Subcutaneous adipose tissue (tissue), 4 donors: Measurements from ENCODE around the gene SRF. TPM values are rescaled to one million over a fixed set of nuclear protein-coding genes. Genes with fewer than 3 reads are reported as not detected.

Experiments used
- total RNA-seq, 4 donors: library from RNA; depleted of rRNA; stranded (reverse); fragments of >200 nt; gene quantifications; one replicate each; pipeline ENCODE4 v1.1.0, GENCODE V29; 2016
- TF ChIP-seq, protein P1 (sequence below): fragments of 450-650 bp; IDR thresholded peaks from one replicate; pipeline ENCODE4 v1.5.1; 2016; ENCODE audit warnings: low read depth, mild to moderate bottlenecking, control low read depth, antibody characterized with exemption, moderate library complexity

SRF gene
- total RNA-seq, 4 donors from 2014 or later = 8.5 to 22.8 (median 10.6) TPM

DNA sequence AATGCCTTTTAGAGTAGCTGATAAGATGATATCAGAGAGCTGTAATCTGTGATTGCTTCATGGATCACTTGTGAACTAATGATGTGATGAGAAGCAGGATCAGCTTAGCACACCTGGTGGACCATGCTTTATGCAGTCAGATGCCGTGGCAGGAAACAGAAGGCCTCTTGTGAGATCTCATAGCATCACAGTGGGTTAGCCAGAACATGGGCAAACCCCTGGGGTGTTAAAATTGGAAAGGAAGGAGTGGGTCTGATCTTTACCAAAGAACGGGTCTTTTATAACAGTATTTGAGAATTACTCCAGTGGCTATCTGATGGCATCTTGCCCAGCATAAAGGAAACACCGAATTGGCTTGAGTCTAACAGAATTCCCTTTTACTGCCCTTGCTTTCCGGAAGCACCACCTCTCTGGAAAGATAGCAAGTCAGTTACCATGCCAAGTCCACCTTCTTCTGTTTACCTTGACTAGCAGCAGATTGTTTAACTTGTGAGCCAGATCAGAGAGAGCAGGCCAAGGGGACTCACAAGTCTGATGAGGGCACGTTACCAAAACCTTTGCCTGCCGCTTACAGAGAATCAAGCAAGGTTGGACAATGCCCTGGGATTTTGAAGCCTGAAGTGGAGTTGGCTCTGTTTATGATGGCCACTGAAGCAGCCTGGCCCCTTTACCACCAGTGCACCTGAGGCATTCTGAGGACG is 20.9 kb upstream of the SRF start:
- TF ChIP-seq, protein P1, sequence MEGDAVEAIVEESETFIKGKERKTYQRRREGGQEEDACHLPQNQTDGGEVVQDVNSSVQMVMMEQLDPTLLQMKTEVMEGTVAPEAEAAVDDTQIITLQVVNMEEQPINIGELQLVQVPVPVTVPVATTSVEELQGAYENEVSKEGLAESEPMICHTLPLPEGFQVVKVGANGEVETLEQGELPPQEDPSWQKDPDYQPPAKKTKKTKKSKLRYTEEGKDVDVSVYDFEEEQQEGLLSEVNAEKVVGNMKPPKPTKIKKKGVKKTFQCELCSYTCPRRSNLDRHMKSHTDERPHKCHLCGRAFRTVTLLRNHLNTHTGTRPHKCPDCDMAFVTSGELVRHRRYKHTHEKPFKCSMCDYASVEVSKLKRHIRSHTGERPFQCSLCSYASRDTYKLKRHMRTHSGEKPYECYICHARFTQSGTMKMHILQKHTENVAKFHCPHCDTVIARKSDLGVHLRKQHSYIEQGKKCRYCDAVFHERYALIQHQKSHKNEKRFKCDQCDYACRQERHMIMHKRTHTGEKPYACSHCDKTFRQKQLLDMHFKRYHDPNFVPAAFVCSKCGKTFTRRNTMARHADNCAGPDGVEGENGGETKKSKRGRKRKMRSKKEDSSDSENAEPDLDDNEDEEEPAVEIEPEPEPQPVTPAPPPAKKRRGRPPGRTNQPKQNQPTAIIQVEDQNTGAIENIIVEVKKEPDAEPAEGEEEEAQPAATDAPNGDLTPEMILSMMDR = no peak

GRCh38 chr6:43159599-43159998 is 11.5 kb upstream of the SRF start:
- TF ChIP-seq, protein P1 = no peak

- TF ChIP-seq, protein P1 = no peak
These were observed 7.2 kb upstream of the SRF start for GRCh38 chr6:43163899-43164298.

DNA sequence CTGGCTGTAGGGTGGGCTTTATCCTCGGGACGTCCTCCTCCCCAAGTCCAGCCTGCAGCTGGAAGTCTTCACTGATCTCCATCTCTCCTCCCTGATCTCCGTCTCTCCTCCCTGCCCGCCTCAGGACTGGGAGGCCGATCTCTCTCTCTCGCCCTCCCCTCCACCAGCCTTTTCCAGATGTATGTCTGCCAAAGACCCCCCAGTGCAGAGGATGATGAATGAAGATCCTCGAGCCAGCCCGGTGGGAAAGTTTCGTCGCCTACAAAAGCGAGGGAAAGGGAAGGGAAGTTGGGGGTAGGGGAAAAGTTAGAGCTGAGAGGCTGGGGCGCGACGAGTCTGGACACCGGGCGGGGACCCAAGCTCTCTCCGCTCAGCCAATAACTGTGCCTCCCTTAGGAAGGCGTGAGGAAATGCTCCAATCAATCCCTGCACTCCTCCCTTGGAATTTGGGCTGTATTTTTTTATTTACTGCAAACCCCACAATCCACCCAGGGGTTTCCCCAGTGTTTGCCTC is 595 bp upstream of the SRF start:
- TF ChIP-seq, protein P1 = no peak

- TF ChIP-seq, protein P1 = no peak
These were observed 636 bp downstream of the SRF start for GRCh38 chr6:43171707-43172103.

- TF ChIP-seq, protein P1 = no peak
These were observed 1.3 kb downstream of the SRF start for GRCh38 chr6:43172104-43173007.
